ENCODE data around the gene DARS2. TPM values are rescaled to one million over a fixed set of nuclear protein-coding genes. Genes with fewer than 3 reads are reported as not detected.

The DARS2 gene
- total RNA-seq, 1 donor from 2014 or later: 14.6 TPM

DNA sequence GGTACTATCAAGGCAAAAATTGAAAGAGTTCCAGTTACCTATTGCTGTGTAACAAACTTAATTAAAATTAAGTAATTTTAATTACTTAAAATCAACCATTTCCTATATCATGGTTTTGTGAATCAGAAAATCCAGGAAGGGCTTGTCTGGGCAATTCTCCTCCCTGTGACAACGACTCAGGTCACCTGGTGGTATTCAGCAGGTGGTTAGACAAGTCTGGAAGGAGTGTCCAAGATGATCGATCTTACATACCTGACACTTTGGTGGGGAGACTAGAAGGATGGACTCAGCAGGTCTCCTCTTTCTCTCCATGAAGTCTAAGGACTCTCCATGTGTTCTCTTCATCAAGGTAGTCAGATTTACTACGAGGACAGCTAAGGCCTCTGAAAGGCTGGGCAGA lies 69.7 kb downstream of the DARS2 start:
- Mint-ChIP-seq H3K4me1 (no peaks in the 10 kb centered on the region), H3K27ac (no peak overlapping the region), H3K9me3 (no peaks in the 10 kb centered on the region), H3K4me3 (no peak overlapping the region), H3K27me3 (ENCODE audit: low read depth) (no peaks in the 10 kb centered on the region), H3K36me3 (peaks cover 11% of the 10 kb centered on the region)
- TF ChIP-seq, protein P1, sequence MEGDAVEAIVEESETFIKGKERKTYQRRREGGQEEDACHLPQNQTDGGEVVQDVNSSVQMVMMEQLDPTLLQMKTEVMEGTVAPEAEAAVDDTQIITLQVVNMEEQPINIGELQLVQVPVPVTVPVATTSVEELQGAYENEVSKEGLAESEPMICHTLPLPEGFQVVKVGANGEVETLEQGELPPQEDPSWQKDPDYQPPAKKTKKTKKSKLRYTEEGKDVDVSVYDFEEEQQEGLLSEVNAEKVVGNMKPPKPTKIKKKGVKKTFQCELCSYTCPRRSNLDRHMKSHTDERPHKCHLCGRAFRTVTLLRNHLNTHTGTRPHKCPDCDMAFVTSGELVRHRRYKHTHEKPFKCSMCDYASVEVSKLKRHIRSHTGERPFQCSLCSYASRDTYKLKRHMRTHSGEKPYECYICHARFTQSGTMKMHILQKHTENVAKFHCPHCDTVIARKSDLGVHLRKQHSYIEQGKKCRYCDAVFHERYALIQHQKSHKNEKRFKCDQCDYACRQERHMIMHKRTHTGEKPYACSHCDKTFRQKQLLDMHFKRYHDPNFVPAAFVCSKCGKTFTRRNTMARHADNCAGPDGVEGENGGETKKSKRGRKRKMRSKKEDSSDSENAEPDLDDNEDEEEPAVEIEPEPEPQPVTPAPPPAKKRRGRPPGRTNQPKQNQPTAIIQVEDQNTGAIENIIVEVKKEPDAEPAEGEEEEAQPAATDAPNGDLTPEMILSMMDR (IDR thresholded peaks at IDR 0.05; ENCODE audit: unreplicated experiment): no peak
- DNase-seq (ENCODE audit: low spot score in 2 of 2, unreplicated experiment in 2 of 2): no peak

- TF ChIP-seq, protein P1 (IDR thresholded peaks at IDR 0.05; ENCODE audit: unreplicated experiment): no peak
- no peaks in the 10 kb centered on the region for H3K9me3 Mint-ChIP-seq
- H3K4me3 Mint-ChIP-seq: no peak overlapping the region
- no peak overlapping the region for H3K27ac Mint-ChIP-seq
- no peak for DNase-seq (ENCODE audit: low spot score in 2 of 2, unreplicated experiment in 2 of 2)
- H3K36me3 Mint-ChIP-seq: peaks cover 2% of the 10 kb centered on the region
- no peaks in the 10 kb centered on the region for H3K4me1 Mint-ChIP-seq
- no peaks in the 10 kb centered on the region for H3K27me3 Mint-ChIP-seq (ENCODE audit: low read depth)
Observed at GRCh38 chr1:173900427-173900826, 76.0 kb downstream of the DARS2 start.

GRCh38 chr1:173900992-173901391 lies 76.5 kb downstream of the DARS2 start:
- no peak overlapping the region for H3K4me3 Mint-ChIP-seq
- TF ChIP-seq, protein P1 (IDR thresholded peaks at IDR 0.05; ENCODE audit: unreplicated experiment): no peak
- no peak for DNase-seq (ENCODE audit: low spot score in 2 of 2, unreplicated experiment in 2 of 2)
- H3K27me3 Mint-ChIP-seq (ENCODE audit: low read depth): no peaks in the 10 kb centered on the region
- H3K36me3 Mint-ChIP-seq: peaks cover 4% of the 10 kb centered on the region
- no peaks in the 10 kb centered on the region for H3K4me1 Mint-ChIP-seq
- H3K9me3 Mint-ChIP-seq: no peaks in the 10 kb centered on the region
- no peak overlapping the region for H3K27ac Mint-ChIP-seq

GRCh38 chr1:173903827-173904531 lies 79.5 kb downstream of the DARS2 start:
- Mint-ChIP-seq H3K27ac (no peak overlapping the region), H3K4me1 (no peaks in the 10 kb centered on the region), H3K9me3 (no peaks in the 10 kb centered on the region), H3K27me3 (ENCODE audit: low read depth) (no peaks in the 10 kb centered on the region), H3K36me3 (peaks cover 11% of the 10 kb centered on the region), H3K4me3 (no peak overlapping the region)
- TF ChIP-seq, protein P1 (IDR thresholded peaks at IDR 0.05; ENCODE audit: unreplicated experiment): no peak
- DNase-seq (ENCODE audit: low spot score in 2 of 2, unreplicated experiment in 2 of 2): no peak

Other genes with a start within 250 kb of the DARS2 start
- gene SLC9C2, start 221.6 kb upstream of the DARS2 start, total RNA-seq: 0.93 to 1.2 TPM (median 1.00 TPM) in 3 replicates
- gene TEX50, start 189.3 kb upstream of the DARS2 start, total RNA-seq: not detected in 3 replicates
- 0.38 to 0.60 TPM (median 0.49 TPM) in 3 replicates for gene ANKRD45, start 154.8 kb upstream of the DARS2 start, total RNA-seq
- 24.0 to 26.3 TPM (median 25.1 TPM) in 3 replicates for gene KLHL20, start 109.7 kb upstream of the DARS2 start, total RNA-seq
- 10.1 to 12.0 TPM (median 10.7 TPM) in 3 replicates for gene CENPL, start 210 bp downstream of the DARS2 start, total RNA-seq
- gene GAS5, start 43.3 kb downstream of the DARS2 start, total RNA-seq: 631 to 658 TPM (median 655 TPM) in 3 replicates
- 16.9 to 19.3 TPM (median 17.9 TPM) in 3 replicates for gene ZBTB37, start 43.7 kb downstream of the DARS2 start, total RNA-seq
- 0.22 to 0.27 TPM (median 0.23 TPM) in 3 replicates for gene SERPINC1, start 92.7 kb downstream of the DARS2 start, total RNA-seq
- gene RC3H1, start 197.7 kb downstream of the DARS2 start, total RNA-seq: 43.7 to 52.0 TPM (median 48.1 TPM) in 3 replicates

Measured in mesothelial cell of epicardium (in vitro differentiated cells).